HG02981 (cell line): ENCODE data around the gene ACOD1.

Experiments used
- ATAC-seq: cut with Tn5 transposase; IDR thresholded peaks from one replicate; pipeline ENCODE4 v1.9.1; 2021; ENCODE audit warnings: mild to moderate bottlenecking, moderate library complexity; ENCODE audit not compliant: unreplicated experiment

Gene ACOD1

GRCh38 chr13:76983676-76984075, 35.4 kb downstream of the ACOD1 start:
- ATAC-seq = no peak

- ATAC-seq = peak; percentile 69
These were observed 43.1 kb downstream of the ACOD1 start for GRCh38 chr13:76991432-76991795.

GRCh38 chr13:76991796-76992547, 43.7 kb downstream of the ACOD1 start, which contains the start of gene CLN5:
Gene CLN5, plus strand, starts transcription at chr13:76992081. Its CDS starts 18 bp downstream, at chr13:76992099.
- peak; percentile 92 for ATAC-seq

- ATAC-seq = no peak
These were observed 44.3 kb downstream of the ACOD1 start for GRCh38 chr13:76992548-76993001.

GRCh38 chr13:76993021-76993420, 44.7 kb downstream of the ACOD1 start:
- ATAC-seq = no peak

GRCh38 chr13:76993473-76993872, 45.2 kb downstream of the ACOD1 start:
- no peak for ATAC-seq

GRCh38 chr13:76994281-76994680, 46.0 kb downstream of the ACOD1 start:
- no peak for ATAC-seq

- ATAC-seq = no peak
These were observed 52.2 kb downstream of the ACOD1 start for GRCh38 chr13:77000475-77000874.

GRCh38 chr13:77001540-77001939, 53.2 kb downstream of the ACOD1 start:
- no peak for ATAC-seq

GRCh38 chr13:77001963-77002587, 53.8 kb downstream of the ACOD1 start:
- no peak for ATAC-seq

- ATAC-seq = no peak
These were observed 54.4 kb downstream of the ACOD1 start for GRCh38 chr13:77002590-77003190.
